NCI-H1092 (cell line): ENCODE results near the gene STX2.
"Not testable (repeated sequence)": the region's sequence is repeated elsewhere in the genome, so short reads cannot be mapped to it uniquely, and the experiment has no call there.

ENCODE experiments used
- DNase-seq: peaks from one replicate; lab custom pipeline; 2025; lab: John Stamatoyannopoulos, UW

STX2 gene

DNA sequence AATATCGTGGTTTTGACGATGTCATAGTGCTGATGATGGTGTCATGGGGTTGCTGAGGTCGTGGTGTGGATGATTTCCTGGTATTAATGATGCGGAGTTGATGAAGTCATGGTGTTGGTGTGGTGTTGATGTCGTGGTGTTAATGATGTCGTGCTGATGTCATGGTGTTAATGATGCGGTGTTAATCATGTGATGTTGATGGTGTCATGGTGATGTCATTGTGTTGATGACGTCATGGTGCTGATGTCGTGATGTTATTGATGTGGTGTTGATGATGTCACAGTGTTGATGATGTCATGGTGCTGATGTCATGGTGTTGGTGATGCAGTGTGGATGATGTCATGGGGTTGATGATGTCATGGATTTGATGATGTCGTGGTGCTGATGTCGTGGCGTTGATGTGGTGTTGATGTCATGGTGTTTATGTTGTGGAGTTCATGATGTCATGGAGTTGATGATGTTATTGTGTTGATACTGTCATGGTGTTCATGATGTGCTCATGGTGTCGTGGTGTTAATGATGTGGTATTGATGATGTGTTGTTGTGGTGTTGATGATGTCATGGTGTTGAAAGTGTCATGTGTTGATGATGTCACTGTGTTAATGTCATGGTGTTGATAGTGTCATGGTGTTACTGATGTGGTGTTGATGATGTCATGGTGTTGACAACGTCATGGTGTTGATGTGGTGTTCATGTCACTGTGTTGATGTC, 74.4 kb downstream of the STX2 start:
- no peak for DNase-seq

DNA sequence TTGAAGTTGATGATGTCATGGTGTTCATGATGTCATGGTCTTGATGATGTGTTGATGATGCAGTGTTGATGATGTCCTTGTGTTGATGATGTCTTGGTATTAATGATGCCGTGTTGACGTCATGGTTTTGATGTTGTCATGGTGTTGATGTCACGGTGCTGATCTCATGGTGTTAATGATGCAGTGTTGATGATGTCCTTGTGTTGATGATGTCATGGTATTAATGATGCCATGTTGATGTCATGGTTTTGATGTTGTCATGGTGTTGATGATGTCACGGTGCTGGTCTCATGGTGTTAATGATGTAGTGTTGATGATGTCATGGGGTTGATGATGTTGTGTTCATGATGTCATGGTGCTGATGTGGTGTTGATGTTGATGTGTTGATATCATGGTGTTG, 75.0 kb downstream of the STX2 start:
- DNase-seq = no peak

DNA sequence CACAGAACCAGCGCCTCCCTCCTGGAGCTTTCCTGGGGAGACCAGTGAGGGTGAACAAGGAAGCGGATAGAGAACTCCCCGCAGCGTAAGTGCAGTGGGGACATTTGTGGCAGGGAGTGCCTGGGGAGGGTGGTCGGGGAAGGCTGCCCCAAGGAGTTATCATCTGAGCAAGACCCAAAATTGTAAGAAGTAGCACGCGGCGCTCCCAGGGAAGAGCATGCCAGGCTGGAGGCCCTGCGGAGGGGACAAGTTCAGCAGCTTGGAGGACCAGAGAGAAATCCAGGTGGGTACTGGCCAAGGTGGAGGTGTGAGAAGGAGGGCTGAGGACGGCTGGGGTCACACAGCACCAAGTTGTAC, 76.8 kb downstream of the STX2 start:
- no peak for DNase-seq

DNA sequence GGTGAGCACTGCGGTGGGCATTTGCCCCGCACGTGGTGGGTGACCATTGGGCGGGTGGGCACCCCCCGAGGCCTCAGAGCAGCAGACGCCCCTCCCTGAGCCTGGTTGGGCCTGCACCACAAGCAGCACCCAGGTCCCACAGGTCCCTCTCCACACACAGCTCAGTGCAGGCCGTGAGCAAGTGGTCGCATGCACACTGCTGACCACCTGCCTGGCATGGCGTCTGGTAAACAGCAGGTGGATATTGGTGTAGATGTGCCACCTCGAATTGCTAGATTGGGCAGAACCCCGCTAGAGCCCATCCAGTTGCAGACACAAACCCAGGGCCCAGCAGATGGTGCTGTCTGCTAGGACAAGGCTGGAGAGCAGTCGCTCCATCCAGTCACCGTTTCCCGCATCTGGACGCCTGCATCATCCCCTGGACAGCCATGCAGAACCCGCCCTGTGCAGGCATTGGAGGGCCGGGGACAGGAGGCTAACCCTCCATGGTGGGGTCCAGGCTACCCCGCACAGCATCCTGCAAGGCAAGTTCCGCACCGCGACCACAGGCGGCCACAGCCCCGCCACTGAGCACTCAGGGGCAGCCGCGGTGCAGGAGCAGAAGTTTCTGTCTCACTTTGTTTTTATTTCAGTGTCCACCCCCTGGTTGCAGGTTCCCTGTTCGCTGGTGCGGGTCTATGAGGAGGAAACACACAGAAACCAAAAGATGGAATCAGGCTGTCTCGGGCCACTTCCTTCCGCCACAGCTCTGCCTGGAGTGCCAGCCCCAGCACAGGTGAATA, 77.3 kb downstream of the STX2 start:
- peak; percentile 63 for DNase-seq

DNA sequence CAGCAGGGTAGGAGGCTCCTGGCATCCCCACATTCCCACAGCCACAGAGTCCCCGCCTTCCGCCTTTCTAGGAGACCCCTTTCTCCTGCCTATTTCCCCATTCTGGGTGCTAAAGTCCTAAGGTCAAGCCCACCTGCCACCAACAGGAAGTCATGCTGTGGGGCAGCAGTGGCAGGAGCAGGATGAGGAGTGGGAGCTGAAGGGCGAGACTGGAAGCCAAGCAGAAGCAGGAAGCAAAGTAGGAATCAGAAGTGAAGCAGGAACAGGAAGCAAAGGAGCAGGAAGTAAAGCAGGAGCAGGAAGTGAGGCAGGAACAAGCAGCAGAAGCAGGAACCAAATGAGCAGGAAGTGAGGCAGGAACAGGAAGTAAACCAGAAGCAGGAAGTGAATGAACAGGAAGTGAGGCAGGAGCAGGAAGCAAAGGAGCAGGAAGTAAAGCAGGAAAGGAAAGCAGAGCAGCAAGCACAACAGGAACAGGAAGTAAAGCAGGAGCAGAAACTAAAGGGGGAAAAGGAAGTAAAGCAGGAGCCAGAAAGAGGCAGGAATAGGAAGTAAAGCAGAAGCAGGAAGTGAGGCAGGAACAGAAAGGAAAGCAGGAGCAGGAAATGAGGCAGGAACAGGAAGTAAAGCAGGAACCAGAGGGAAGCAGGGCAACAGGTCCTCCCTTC, 84.7 kb downstream of the STX2 start:
- DNase-seq = no peak

DNA sequence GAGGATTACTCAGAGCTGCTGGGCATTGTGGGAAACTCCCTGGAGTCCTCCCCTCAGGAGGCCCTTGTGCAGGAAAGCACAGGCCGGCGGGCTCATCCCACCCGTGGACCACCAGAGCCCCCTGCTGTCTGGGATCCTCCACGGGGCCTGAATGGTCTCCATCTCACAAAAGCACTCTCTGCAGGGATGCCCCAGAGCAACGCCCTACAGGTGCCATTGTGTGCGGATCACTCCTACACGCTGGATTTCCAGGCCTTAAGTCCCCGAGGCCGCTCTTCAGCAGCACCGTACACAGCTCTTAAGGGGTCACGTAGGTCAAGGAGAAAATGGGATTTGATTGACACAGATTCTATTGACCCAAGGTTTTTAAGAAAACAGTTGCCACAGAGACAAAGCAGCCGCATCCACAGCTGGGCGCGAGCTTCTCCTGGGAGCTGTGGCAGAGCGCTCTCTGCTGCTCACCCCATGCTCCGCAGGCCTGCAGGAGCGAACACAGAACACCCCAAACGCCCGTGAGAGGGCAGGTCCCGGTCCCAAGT, 86.3 kb downstream of the STX2 start:
- no peak for DNase-seq

DNA sequence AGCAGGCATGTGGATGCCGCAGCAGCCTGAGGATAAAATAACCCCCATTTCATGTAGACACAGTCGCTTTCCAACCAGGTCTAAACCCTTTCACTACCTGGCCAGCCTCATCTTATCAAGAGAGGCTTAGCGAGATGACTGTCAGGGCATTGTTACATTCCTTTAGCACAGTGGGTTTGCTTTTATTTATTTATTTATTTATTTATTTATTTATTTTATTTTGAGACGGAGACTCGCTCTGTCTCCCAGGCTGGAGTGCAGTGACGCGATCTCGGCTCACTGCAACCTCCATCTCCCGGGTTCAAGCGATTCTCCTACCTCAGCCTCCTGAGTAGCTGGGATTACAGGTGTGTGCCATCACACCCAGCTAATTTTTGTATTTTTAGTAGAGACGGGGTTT, 87.0 kb downstream of the STX2 start:
- not testable (repeated sequence) for DNase-seq

DNA sequence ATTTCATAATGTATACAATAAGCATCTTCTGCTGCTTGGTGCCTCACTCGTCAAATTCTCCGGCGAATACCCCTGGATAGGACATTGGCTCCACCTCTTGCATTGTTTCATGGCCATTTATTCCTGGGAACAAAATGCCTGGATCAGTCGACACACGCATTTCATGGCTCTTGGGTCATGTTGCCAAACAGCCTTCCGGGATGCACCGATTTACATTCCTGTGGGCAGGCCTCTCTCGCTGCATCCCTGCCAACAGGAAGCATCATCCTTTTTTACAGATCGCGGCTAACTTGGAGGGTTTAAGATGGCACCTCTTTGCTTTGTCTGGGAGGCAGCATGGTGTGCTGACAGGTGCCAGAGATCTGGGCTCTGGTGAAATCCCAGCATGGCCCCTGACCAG, 90.3 kb downstream of the STX2 start:
- no peak for DNase-seq

DNA sequence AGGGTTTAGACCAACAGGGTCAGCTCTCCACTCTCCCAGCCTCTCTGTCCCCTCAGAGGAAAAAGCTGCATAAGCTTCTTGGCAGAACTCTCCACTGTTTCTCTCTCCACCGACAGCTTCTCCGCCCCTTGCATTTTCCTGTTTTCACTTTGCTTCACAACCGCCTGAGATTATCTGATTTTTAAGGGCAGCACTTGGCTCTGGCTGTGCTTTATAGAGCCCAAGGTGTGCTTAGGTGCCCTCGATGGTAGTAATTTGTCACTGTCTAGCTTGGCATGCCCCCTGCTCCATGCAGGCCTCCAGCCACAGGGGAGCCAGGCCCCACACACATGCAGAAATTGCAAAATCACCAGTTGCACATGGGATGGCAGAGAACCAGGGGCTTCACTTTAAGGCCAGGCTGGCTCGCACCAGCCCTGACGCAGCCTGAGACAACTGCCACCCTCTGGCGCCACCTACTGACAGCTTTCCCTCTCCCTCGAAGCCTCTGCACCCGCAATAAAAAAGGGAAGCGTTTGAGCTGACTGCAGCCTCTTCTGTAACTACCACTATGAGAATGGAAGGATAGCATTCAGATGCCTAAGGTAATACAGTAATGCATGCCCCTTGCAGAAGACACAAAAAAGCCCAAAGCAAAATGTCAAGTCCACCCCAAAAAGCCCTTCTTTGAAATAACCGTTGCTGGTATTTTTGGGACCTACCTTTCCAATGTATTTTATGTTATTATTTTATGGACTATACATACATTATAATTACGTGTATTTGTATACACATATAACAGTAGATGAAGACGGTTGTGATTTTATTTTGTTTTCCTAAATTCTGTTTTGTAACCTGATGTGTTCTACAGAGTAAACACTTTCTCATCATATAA, 90.9 kb downstream of the STX2 start:
- peak; percentile 56 for DNase-seq

DNA sequence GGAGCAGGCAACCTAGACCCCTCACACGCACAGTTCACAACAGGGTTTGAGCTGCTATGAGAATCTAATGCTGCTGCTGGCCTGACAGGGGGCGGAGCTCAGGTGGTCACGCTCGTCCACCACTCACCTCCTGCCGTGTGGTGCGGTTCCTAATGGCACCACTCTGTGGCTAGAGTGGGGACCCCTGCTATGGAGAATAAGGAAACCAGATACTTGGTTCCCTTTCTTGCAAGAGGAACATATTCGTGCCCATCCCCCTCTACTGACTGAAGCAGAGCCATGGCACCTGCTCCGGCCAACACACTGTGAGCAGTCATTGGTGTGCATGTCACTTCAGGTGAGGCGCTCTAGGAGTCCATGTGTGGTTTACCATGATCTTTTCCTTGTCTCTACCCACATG, 92.5 kb downstream of the STX2 start:
- DNase-seq = no peak

DNA sequence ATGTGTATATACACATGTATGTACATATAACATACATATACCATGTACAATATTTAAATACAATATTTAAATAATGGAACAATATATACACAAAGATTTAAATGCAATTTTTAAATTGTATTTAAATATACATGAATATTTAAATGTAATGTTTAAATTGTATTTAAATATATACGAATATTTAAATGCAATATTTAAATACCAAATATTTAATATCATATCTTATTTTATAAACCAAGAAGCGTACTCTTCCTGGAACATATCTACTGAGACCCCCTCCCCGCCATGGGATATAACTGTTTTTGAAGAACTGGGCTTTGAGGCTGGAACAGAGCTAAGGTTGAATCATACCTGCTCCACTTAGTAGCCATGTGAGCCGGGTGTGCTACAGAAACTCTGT, 93.1 kb downstream of the STX2 start:
- no peak for DNase-seq

DNA sequence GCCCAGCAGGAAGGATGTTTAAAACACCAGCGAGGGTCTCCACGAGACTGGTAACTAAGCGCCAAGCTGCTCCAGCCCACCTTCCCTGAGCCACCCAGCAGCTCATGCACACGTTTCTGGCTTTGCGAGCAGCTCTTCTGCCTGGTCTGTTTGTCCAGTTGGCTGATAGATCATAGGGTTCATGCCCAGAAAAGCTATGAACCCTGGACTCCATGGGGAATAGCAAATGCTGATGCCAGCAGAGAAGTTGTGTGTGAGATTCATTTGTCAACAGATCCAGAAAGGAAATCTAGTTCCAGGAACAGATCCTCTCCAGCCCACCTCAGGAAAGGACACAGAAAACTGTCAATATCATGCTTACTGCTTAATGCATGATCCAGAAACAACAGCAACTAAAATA, 94.8 kb downstream of the STX2 start:
- DNase-seq = no peak

DNA sequence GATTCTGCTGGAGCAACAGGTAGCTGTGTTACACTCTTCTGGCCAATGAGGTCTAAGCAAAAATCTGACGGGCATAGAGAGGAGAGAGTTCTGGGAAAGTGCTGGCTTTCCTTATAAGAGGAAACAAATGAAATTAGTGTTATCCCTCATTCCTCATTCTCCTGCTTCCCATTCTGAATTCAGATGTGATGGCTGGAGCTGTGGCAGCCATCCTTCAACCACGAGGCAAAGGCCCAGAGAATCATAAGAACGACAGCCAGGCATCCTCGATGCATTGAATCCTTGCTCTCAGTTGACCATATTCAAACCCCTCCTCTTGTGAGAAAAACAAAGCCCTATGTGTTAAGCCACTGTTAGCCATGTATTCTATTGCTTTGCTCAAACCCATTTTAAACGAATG, 95.4 kb downstream of the STX2 start:
- DNase-seq = no peak

DNA sequence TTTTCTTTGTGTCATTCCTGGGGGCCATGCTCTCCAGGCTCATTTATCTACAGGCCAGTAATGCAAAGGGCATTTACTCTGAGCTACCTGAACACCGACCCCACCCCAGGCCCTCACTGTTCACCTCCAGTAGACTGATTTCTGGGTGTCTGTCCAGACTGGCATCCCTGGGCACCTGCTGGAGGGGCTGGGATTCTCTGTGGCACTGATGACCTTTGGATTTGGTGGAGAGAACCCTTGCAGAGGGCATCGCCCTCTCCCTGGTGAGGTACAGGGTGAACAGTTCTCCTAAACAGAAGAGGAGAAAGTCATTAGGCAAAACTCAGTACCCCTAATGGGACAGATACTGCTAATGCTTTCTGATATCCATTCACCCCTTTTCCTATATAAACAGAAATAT, 95.9 kb downstream of the STX2 start:
- no peak for DNase-seq

DNA sequence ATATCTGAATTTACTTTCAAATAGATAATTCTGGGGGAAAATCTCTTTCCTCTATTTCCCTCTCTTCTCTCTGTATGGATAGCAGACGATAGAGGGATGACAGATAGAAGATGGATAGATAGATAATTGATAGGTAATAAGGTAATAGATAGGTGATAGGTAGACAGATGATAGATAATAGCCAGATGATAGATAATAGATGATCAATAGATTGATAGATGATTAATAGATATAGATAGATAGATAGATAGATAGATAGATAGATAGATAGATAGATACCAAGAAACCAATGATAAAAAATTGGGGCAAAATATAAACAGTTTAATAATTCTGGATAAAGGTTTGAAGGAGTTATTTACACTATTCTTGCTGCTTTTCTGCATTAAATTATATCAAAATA, 96.3 kb downstream of the STX2 start:
- DNase-seq = no peak

DNA sequence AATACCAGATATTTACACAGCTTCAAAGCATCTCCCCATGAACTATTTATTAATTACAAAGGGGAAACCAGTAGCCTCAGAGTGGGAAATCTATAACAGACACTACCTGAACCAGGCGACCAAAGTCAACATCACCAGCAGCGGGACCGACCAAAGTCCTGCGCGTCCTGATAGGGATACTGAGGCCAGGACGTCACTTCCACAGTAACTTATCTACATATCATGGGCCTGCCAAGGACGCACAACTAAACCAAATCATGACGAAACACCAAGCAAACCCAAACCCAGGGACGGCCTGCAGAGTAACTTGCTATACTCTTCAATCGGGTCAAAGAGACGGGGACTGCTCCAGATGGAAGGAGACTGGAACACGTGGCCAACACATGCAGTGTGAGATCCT, 96.9 kb downstream of the STX2 start:
- no peak for DNase-seq
